K562 (cell line): ENCODE data around the gene DNAAF3. TPM values are rescaled to one million over a fixed set of nuclear protein-coding genes. Genes with fewer than 3 reads are reported as not detected.

ENCODE experiments used
- ATAC-seq: fragments of 200-7000 bp; cut with Tn5 transposase; 3 replicates; pipeline ENCODE4 v1.9.1; 2020; ENCODE audit warnings: moderate library complexity
- BruUV-seq: library from RNA; stranded (reverse); fragments of 400-500 nt; replicated peaks from 2 replicates; lab custom pipeline; 2021; lab: Mats Ljungman, UMichigan
- CTCF ChIA-PET: fragments of 300-600 bp; formaldehyde crosslinking; extraction: SDS; loops from one replicate; lab custom pipeline; 2021; ENCODE audit warnings: low intra/inter-chr PET ratio; lab: Yijun Ruan, JAX
- POLR2A ChIA-PET: fragments of 300-600, 350-650 bp; sonication (Branson Sonifier 250); formaldehyde crosslinking; extraction: SDS; loops from one replicate; lab custom pipeline; 2021; ENCODE audit warnings: antibody characterized with exemption, inconsistent platforms; lab: Yijun Ruan, JAX
- DNase-seq, 4 experiments: peaks; one replicate each; pipeline versions ENCODE4 v3.0.0 to v3.0.0-alpha.2; 2011 to 2018; ENCODE audit warnings: low spot score in 3 of 4, mixed read lengths in 3 of 4; ENCODE audit errors: extremely low read depth in 1 of 4
- FAIRE-seq: peaks from 2 replicates; lab custom pipeline; 2011; peaks lifted over from hg19 to GRCh38; lab: Jason Lieb, UNC
- H2AFZ ChIP-seq: 2 replicates; pipeline ENCODE4 v1.6.0; 2011; ENCODE audit warnings: low read depth, low read length, control low read depth, inconsistent platforms
- H3K27ac ChIP-seq: fragments of 200-600 bp; 3 replicates; pipeline ENCODE4 v1.8.0; 2011; ENCODE audit warnings: low read depth, mild to moderate bottlenecking, control low read depth, inconsistent platforms, low read length, moderate library complexity, mixed read lengths; ENCODE audit errors: extremely low read depth
- H3K27me3 ChIP-seq, 2 experiments: fragments of 300-600 bp in 1 of 2; 2 replicates in 1 of 2; 3 replicates in 1 of 2; pipeline versions ENCODE4 v1.6.0 to v1.8.0; 2011; ENCODE audit warnings: inconsistent platforms in 2 of 2, low read length in 2 of 2, mild to moderate bottlenecking in 1 of 2, mixed read lengths in 1 of 2, moderate library complexity in 1 of 2; ENCODE audit not compliant: control insufficient read depth in 2 of 2, insufficient read depth in 2 of 2
- H3K36me3 ChIP-seq: fragments of 300-600 bp; 3 replicates; pipeline ENCODE4 v1.8.0; 2011; ENCODE audit warnings: mild to moderate bottlenecking, low read length, inconsistent platforms; ENCODE audit not compliant: control insufficient read depth, insufficient read depth
- H3K4me1 ChIP-seq, 2 experiments: fragments of 200-600 bp in 1 of 2; replicated peaks in 1 of 2; 2 replicates in 1 of 2; 3 replicates in 1 of 2; pipeline versions ENCODE4 v1.5.1 to v1.8.0; 2011; ENCODE audit warnings: inconsistent platforms in 2 of 2, low read length in 2 of 2, mild to moderate bottlenecking in 1 of 2, mixed read lengths in 1 of 2, moderate library complexity in 1 of 2; ENCODE audit not compliant: control insufficient read depth in 2 of 2, insufficient read depth in 2 of 2
- H3K4me2 ChIP-seq: 2 replicates; pipeline ENCODE4 v1.6.1; 2011; ENCODE audit warnings: low read length, control low read depth, inconsistent platforms, mixed read lengths; ENCODE audit not compliant: insufficient read depth
- H3K4me3 ChIP-seq: fragments of 200-600 bp; sonication (generic), shearing (Covaris generic); 2 replicates; pipeline ENCODE4 v1.5.1; 2016; ENCODE audit warnings: control low read depth, inconsistent platforms
- H3K79me2 ChIP-seq: fragments of 200-600 bp; 3 replicates; pipeline ENCODE4 v1.8.0; 2011; ENCODE audit warnings: low read length, inconsistent platforms; ENCODE audit not compliant: control insufficient read depth, insufficient read depth
- H3K9ac ChIP-seq, 2 experiments: 2 replicates each; pipeline versions ENCODE4 v1.6.0 to v1.6.1; 2011; ENCODE audit warnings: low read depth in 2 of 2, low read length in 2 of 2, control low read depth in 1 of 2, inconsistent platforms in 1 of 2, mild to moderate bottlenecking in 1 of 2, mixed read lengths in 1 of 2; ENCODE audit not compliant: insufficient read depth in 1 of 2
- H3K9me1 ChIP-seq: one replicate; pipeline ENCODE4 v1.6.0; 2011; ENCODE audit warnings: inconsistent platforms, mild to moderate bottlenecking, low read length, moderate library complexity; ENCODE audit not compliant: control insufficient read depth, insufficient read depth
- H3K9me3 ChIP-seq: replicated peaks from 2 replicates; pipeline ENCODE4 v1.5.1; 2011; ENCODE audit warnings: low read depth, low read length, inconsistent platforms; ENCODE audit not compliant: control insufficient read depth, insufficient read depth
- H4K20me1 ChIP-seq: replicated peaks from 2 replicates; pipeline ENCODE4 v1.6.1; 2011; ENCODE audit warnings: low read length, inconsistent platforms, mixed read lengths; ENCODE audit not compliant: control insufficient read depth, insufficient read depth
- PCBP1 ChIP-seq: fragments of 200-400 bp; formaldehyde crosslinking; IDR thresholded peaks from 2 replicates; pipeline ENCODE4 v1.6.1; 2018; ENCODE audit warnings: mild to moderate bottlenecking, low read depth, low read length; ENCODE audit not compliant: poor library complexity, severe bottlenecking
- ZFP36 ChIP-seq: fragments of 150-350 bp; IDR thresholded peaks from 2 replicates; pipeline ENCODE4 v1.6.1; 2018; ENCODE audit warnings: low read length, low read depth; ENCODE audit not compliant: partially characterized antibody
- WGBS: fragments of 100-300 bp; shearing (Covaris generic); methylation state at CpG from one replicate; pipeline ENCODE4 v1.1.6; 2016; ENCODE audit warnings: low coverage, mixed read lengths; ENCODE audit not compliant: insufficient coverage; ENCODE audit errors: missing lambda C conversion rate; 5-methylcytosine and 5-hydroxymethylcytosine counted together
- in situ Hi-C: fragments of 300-500 bp; cut with MboI; formaldehyde crosslinking; loops from 4 replicates; pipeline ENCODE4 v1.15.0; 2018; ENCODE audit warnings: inconsistent platforms, mixed read lengths
- intact Hi-C: fragments of 100-400 bp; cut with micrococcal nuclease; formaldehyde crosslinking; loops from 2 replicates; pipeline ENCODE4 v1.14.2; 2022
- polyA plus RNA-seq, 8 experiments: library from polyadenylated mRNA; depleted of rRNA in 4 of 8; stranded (reverse) in 5 of 8; unstranded in 3 of 8; fragments of >200 nt; fragmentation: Nextera tagmentation in 2 of 8; fragmentation: Illumina TruSeq in 1 of 8; extraction: Ambion mirVana in 2 of 8; extraction: Trizol in 1 of 8; gene quantifications; 2 replicates each; pipeline versions ENCODE4 v1.2.1 to v1.2.3, GENCODE V29; 2011 to 2014; ENCODE audit warnings: inconsistent platforms in 1 of 8, missing spikeins in 1 of 8
- total RNA-seq, 7 experiments: library from RNA; depleted of rRNA in 6 of 7; stranded (reverse); fragments of >200 nt in 6 of 7; fragmentation: Illumina TruSeq in 2 of 7; extraction: Trizol in 2 of 7; gene quantifications; 2 replicates each; pipeline versions ENCODE4 v1.2.1 to v1.2.3, GENCODE V29; 2011 to 2021; ENCODE audit warnings: low replicate concordance in 1 of 7

The DNAAF3 gene
- total and polyA plus RNA-seq, 9 of the 15 experiments (the other 6 are each of a cell fraction or from before 2014, with no cell fraction given), result 21.6 to 61.5 (median 43.0) TPM

GRCh38 chr19:55147545-55148251 lies 18.7 kb downstream of the DNAAF3 start:
- 50% methylated on average over 1 of the region's 9 CpGs for WGBS
- Histone ChIP-seq H3K4me2 (no peak overlapping the region), H4K20me1 (no peaks in the 10 kb centered on the region), H3K79me2 (peaks cover 16% of the 10 kb centered on the region), H3K9me3 (no peaks in the 10 kb centered on the region; the same call in 1 of the 2 replicates), H3K9ac (peak overlapping the region in 1 of 2 experiments; percentile 32; a peak in 1 of 4 replicates), H3K4me1 (peaks cover 21 to 50% of the 10 kb centered on the region in 2 experiments), H3K27me3 (no peaks in the 10 kb centered on the region), H3K4me3 (peak overlapping the region; percentile 88), H3K36me3 (peaks cover 23% of the 10 kb centered on the region; the same call in 2 of the 3 replicates), H3K27ac (no peak overlapping the region), H2AFZ (no peak overlapping the region), H3K9me1 (no peaks in the 10 kb centered on the region)
- CTCF ChIA-PET, result no interaction called here
- intact Hi-C loops (loop anchor here (10.0 kb wide), 1 partner anchor 487 kb away; no protein-coding TSS in a partner anchor), in situ Hi-C loops (loop anchor here (25.0 kb wide), 1 partner anchor 490 kb away; the partner anchor contains the start of genes CCDC106, ZNF580 and ZNF581)
- FAIRE-seq (no peak), DNase-seq (peak in 3 of 4 experiments; percentile 37 to 50 (median 43)), ATAC-seq (no peak)
- no peak for TF ChIP-seq PCBP1
- peak; percentile 13 for TF ChIP-seq ZFP36
- no TSS peak for BruUV-seq
- POLR2A ChIA-PET, result interaction anchor here (2.1 kb wide), 1 partner anchor 12 kb away, joined by 13 read pairs; no protein-coding TSS in a partner anchor
